ENCODE data around the gene LYZL6. TPM values are rescaled to one million over a fixed set of nuclear protein-coding genes. Genes with fewer than 3 reads are reported as not detected.
A peak's percentile ranks its signal among the peaks of the same experiment; 100 is the strongest.

The LYZL6 gene, protein sequence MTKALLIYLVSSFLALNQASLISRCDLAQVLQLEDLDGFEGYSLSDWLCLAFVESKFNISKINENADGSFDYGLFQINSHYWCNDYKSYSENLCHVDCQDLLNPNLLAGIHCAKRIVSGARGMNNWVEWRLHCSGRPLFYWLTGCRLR
- total RNA-seq = not detected
- not detected for total RNA-seq (2013)

GRCh38 chr17:35943537-35943936 lies at the start of gene LYZL6:
LYZL6 (minus strand) TSS chr17:35943713; CDS start chr17:35939356, 4,357 bp downstream.
- Histone ChIP-seq H3K4me1 (ENCODE audit: control insufficient read depth, insufficient read depth, low read length) (peaks cover 10% of the 10 kb centered on the region), H3K36me3 (ENCODE audit: control insufficient read depth, insufficient read depth, low read length) (no peaks in the 10 kb centered on the region), H3K27ac (ENCODE audit: low read length) (no peak within 1 kb of the TSS), H3K27me3 (ENCODE audit: control insufficient read depth, insufficient read depth, low read length) (no peaks in the 10 kb centered on the region), H3K9me3 (ENCODE audit: control insufficient read depth, insufficient read depth, low read length) (no peaks in the 10 kb centered on the region), H3K4me3 (ENCODE audit: low read length) (no peak within 1 kb of the TSS)
- TF ChIP-seq, protein P1, sequence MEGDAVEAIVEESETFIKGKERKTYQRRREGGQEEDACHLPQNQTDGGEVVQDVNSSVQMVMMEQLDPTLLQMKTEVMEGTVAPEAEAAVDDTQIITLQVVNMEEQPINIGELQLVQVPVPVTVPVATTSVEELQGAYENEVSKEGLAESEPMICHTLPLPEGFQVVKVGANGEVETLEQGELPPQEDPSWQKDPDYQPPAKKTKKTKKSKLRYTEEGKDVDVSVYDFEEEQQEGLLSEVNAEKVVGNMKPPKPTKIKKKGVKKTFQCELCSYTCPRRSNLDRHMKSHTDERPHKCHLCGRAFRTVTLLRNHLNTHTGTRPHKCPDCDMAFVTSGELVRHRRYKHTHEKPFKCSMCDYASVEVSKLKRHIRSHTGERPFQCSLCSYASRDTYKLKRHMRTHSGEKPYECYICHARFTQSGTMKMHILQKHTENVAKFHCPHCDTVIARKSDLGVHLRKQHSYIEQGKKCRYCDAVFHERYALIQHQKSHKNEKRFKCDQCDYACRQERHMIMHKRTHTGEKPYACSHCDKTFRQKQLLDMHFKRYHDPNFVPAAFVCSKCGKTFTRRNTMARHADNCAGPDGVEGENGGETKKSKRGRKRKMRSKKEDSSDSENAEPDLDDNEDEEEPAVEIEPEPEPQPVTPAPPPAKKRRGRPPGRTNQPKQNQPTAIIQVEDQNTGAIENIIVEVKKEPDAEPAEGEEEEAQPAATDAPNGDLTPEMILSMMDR (IDR thresholded peaks at IDR 0.05) = no peak
- peak within 1 kb of the TSS; percentile 50 to 68 for H3K27ac Mint-ChIP-seq
- H3K4me3 Mint-ChIP-seq = no peak within 1 kb of the TSS
- no peaks in the 10 kb centered on the region for H3K36me3 Mint-ChIP-seq
- no peaks in the 10 kb centered on the region for H3K27me3 Mint-ChIP-seq (ENCODE audit: low read depth in 2 of 2)
- H3K4me1 Mint-ChIP-seq = peaks cover 20 to 26% of the 10 kb centered on the region in 2 donors
- 85% methylated on average over 2 of the region's 2 CpGs for WGBS (ENCODE audit: insufficient coverage)
- intact Hi-C loops (cut with micrococcal nuclease) = no loop called here
- no peaks in the 10 kb centered on the region for H3K9me3 Mint-ChIP-seq
- ATAC-seq (no peak), DNase-seq (no peak)

- WGBS (ENCODE audit: insufficient coverage) = 66% methylated on average over 2 of the region's 2 CpGs
- no peaks in the 10 kb centered on the region for H3K27me3 Mint-ChIP-seq (ENCODE audit: low read depth in 2 of 2)
- Histone ChIP-seq H3K9me3 (ENCODE audit: control insufficient read depth, insufficient read depth, low read length) (no peaks in the 10 kb centered on the region), H3K4me1 (ENCODE audit: control insufficient read depth, insufficient read depth, low read length) (no peaks in the 10 kb centered on the region), H3K4me3 (ENCODE audit: low read length) (no peak overlapping the region), H3K27me3 (ENCODE audit: control insufficient read depth, insufficient read depth, low read length) (no peaks in the 10 kb centered on the region), H3K27ac (ENCODE audit: low read length) (no peak overlapping the region), H3K36me3 (ENCODE audit: control insufficient read depth, insufficient read depth, low read length) (no peaks in the 10 kb centered on the region)
- DNase-seq (no peak), ATAC-seq (no peak)
- TF ChIP-seq, protein P1 (IDR thresholded peaks at IDR 0.05) = no peak
- H3K9me3 Mint-ChIP-seq = peaks cover 0 to 2% of the 10 kb centered on the region in 2 donors
- H3K4me1 Mint-ChIP-seq = peaks cover 0 to 8% of the 10 kb centered on the region in 2 donors
- H3K4me3 Mint-ChIP-seq = no peak overlapping the region
- H3K27ac Mint-ChIP-seq = no peak overlapping the region
- no peaks in the 10 kb centered on the region for H3K36me3 Mint-ChIP-seq
- intact Hi-C loops (cut with micrococcal nuclease) = no loop called here
These were observed 47.6 kb upstream of the LYZL6 start for GRCh38 chr17:35991075-35991474.

GRCh38 chr17:35988164-35988563 lies 44.7 kb upstream of the LYZL6 start:
- intact Hi-C loops (cut with micrococcal nuclease) = no loop called here
- TF ChIP-seq, protein P1 (IDR thresholded peaks at IDR 0.05) = no peak
- H3K36me3 Mint-ChIP-seq = no peaks in the 10 kb centered on the region

DNA sequence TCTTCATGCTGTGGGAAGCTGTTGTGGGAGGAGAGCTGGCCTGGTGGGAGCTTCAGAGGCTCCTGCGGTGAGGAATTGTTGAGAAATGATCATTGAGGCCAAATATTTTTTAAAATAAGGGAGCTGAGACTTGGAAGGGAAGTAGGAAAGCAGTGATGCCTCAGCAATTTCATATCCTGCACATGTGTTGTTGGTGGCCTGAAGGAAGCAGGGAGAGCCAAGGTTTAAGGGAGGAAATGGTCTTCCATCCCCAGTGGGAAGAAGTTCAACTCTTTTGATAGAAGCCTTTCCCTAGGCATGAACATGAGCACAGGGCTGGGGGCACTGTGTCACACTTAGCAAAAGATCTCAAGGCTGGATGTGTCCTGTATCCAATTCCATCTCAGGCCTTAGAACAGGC lies 43.1 kb upstream of the LYZL6 start, which contains the start of gene CCL14:
Gene CCL14 (minus strand): TSS at position 87 of the 400 bp plus-strand sequence. CDS start 80 bp downstream, at position 7.
- ATAC-seq = no peak
- Histone ChIP-seq H3K36me3 (ENCODE audit: control insufficient read depth, insufficient read depth, low read length) (no peaks in the 10 kb centered on the region), H3K9me3 (ENCODE audit: control insufficient read depth, insufficient read depth, low read length) (no peaks in the 10 kb centered on the region), H3K27me3 (ENCODE audit: control insufficient read depth, insufficient read depth, low read length) (no peaks in the 10 kb centered on the region), H3K4me3 (ENCODE audit: low read length) (no peak within 1 kb of the TSS), H3K27ac (ENCODE audit: low read length) (no peak within 1 kb of the TSS), H3K4me1 (ENCODE audit: control insufficient read depth, insufficient read depth, low read length) (peaks cover 11% of the 10 kb centered on the region)
- Mint-ChIP-seq H3K4me1 (peaks cover 9 to 39% of the 10 kb centered on the region in 2 donors), H3K27ac (peak within 1 kb of the TSS in 1 of 2 donors; percentile 14), H3K36me3 (no peaks in the 10 kb centered on the region), H3K27me3 (ENCODE audit: low read depth in 2 of 2) (no peaks in the 10 kb centered on the region), H3K9me3 (peaks cover 0 to 2% of the 10 kb centered on the region in 2 donors), H3K4me3 (no peak within 1 kb of the TSS)
- no peak for DNase-seq
- TF ChIP-seq, protein P1 (IDR thresholded peaks at IDR 0.05) = no peak
- intact Hi-C loops (cut with micrococcal nuclease) = no loop called here
- 94% methylated on average over 1 of the region's 1 CpG for whole genome bisulfite sequencing (ENCODE audit: insufficient coverage)

More at GRCh38 chr17:35988164-35988563, 44.7 kb upstream of the LYZL6 start:
- peaks cover 4 to 25% of the 10 kb centered on the region in 2 donors for H3K4me1 Mint-ChIP-seq
- no peak for DNase-seq
- peaks cover 0 to 2% of the 10 kb centered on the region in 2 donors for H3K9me3 Mint-ChIP-seq
- no peak overlapping the region for H3K4me3 Mint-ChIP-seq
- Histone ChIP-seq H3K27ac (ENCODE audit: low read length) (no peak overlapping the region), H3K36me3 (ENCODE audit: control insufficient read depth, insufficient read depth, low read length) (no peaks in the 10 kb centered on the region), H3K27me3 (ENCODE audit: control insufficient read depth, insufficient read depth, low read length) (no peaks in the 10 kb centered on the region), H3K4me1 (ENCODE audit: control insufficient read depth, insufficient read depth, low read length) (no peaks in the 10 kb centered on the region), H3K4me3 (ENCODE audit: low read length) (no peak overlapping the region), H3K9me3 (ENCODE audit: control insufficient read depth, insufficient read depth, low read length) (no peaks in the 10 kb centered on the region)
- no peak overlapping the region for H3K27ac Mint-ChIP-seq
- no peaks in the 10 kb centered on the region for H3K27me3 Mint-ChIP-seq (ENCODE audit: low read depth in 2 of 2)
- ATAC-seq = no peak
